Measurements from ENCODE around the gene DRICH1. TPM values are rescaled to one million over a fixed set of nuclear protein-coding genes. Genes with fewer than 3 reads are reported as not detected.

Gene DRICH1
- total and polyA plus RNA-seq, 2 of the 8 experiments (the other 6 are each of a cell fraction or from before 2014, with no cell fraction given) = 0.21 to 0.28 TPM

- H3K27ac ChIP-seq (ENCODE audit: low read depth, low read length) = no peak overlapping the region
- H4K20me1 ChIP-seq (replicated peaks in 1 of 2; ENCODE audit: control insufficient read depth in 1 of 2, insufficient read depth in 2 of 2, low read length in 2 of 2) = peaks cover 0 to 3% of the 10 kb centered on the region in 2 experiments
- no peak overlapping the region for H4K91ac ChIP-seq (replicated peaks; ENCODE audit: insufficient read length, low read length)
- no peak for TF ChIP-seq E2F6 (IDR thresholded peaks at IDR 0.05)
- TF ChIP-seq EGR1 (IDR thresholded peaks at IDR 0.05; ENCODE audit: borderline replicate concordance, low read depth, low read length) = no peak
- TF ChIP-seq CTBP2 (IDR thresholded peaks at IDR 0.05; ENCODE audit: borderline replicate concordance, insufficient read depth, insufficient read length, low read length) = no peak
- no peak for TF ChIP-seq NANOG (IDR thresholded peaks at IDR 0.05; ENCODE audit: insufficient read depth, low read depth, low read length, poor library complexity, severe bottlenecking)
- no peak for TF ChIP-seq HDAC6 (IDR thresholded peaks at IDR 0.05; ENCODE audit: low read depth, low read length)
- TF ChIP-seq ATF3 (IDR thresholded peaks at IDR 0.05; ENCODE audit: insufficient read depth, low read depth, low read length) = no peak
- TF ChIP-seq GABPA (IDR thresholded peaks at IDR 0.05; ENCODE audit: borderline replicate concordance, insufficient read depth, low read length) = no peak
- TF ChIP-seq SP2 (IDR thresholded peaks at IDR 0.05; ENCODE audit: low read length) = no peak
- no peak for TF ChIP-seq CHD2 (IDR thresholded peaks at IDR 0.05; ENCODE audit: low read length)
- no peak for TF ChIP-seq USF2 (IDR thresholded peaks at IDR 0.05; ENCODE audit: low read length)
- TF ChIP-seq RBBP5 (IDR thresholded peaks at IDR 0.05; ENCODE audit: borderline replicate concordance, low read depth, low read length) = no peak
- POLR2A ChIA-PET (ENCODE audit: partially characterized antibody) = no interaction called here
- no peak for FAIRE-seq
- H3K23me2 ChIP-seq (ENCODE audit: low read depth, low read length) = peaks cover 11% of the 10 kb centered on the region; the same call in 1 of the 2 replicates
- DNase-seq (ENCODE audit: low read depth in 1 of 2, low spot score in 2 of 2) = no peak
- no peak overlapping the region for H3K4ac ChIP-seq (replicated peaks; ENCODE audit: insufficient read length, low read depth, low read length)
- no peak overlapping the region for H3K14ac ChIP-seq (ENCODE audit: insufficient read length)
- no peak overlapping the region for H2BK20ac ChIP-seq (ENCODE audit: low read length)
- no peak overlapping the region for H3K4me2 ChIP-seq (ENCODE audit: insufficient read depth in 1 of 2, low read depth in 2 of 2, low read length in 2 of 2)
- no peaks in the 10 kb centered on the region for H3K79me2 ChIP-seq (ENCODE audit: control insufficient read depth in 1 of 2, insufficient read depth in 2 of 2, low read length in 2 of 2)
- no peak overlapping the region for H4K5ac ChIP-seq (ENCODE audit: insufficient read length, low read depth, low read length)
- H2BK12ac ChIP-seq (ENCODE audit: low read depth, low read length) = no peak overlapping the region
- no peaks in the 10 kb centered on the region for H3K9me3 ChIP-seq (ENCODE audit: insufficient read depth in 2 of 2, low read depth in 1 of 2, low read length in 1 of 2)
- no peak overlapping the region for H3K56ac ChIP-seq (replicated peaks; ENCODE audit: insufficient read length, low read depth, low read length)
- H2BK5ac ChIP-seq (ENCODE audit: low read depth, low read length) = no peak overlapping the region
- no peak overlapping the region for H2BK15ac ChIP-seq (ENCODE audit: low read length)
- H3K36me3 ChIP-seq (ENCODE audit: control insufficient read depth in 2 of 4, insufficient read depth in 4 of 4, low read length in 3 of 4) = no peaks in the 10 kb centered on the region
- H3K27me3 ChIP-seq (replicated peaks in 1 of 4; ENCODE audit: control insufficient read depth in 3 of 4, extremely low read depth in 1 of 4, insufficient read depth in 3 of 4, low read length in 3 of 4) = peaks cover 4 to 40% (median 25%) of the 10 kb centered on the region in 4 experiments
- H2BK120ac ChIP-seq (replicated peaks; ENCODE audit: low read depth, low read length) = no peak overlapping the region
- no peak overlapping the region for H2AFZ ChIP-seq (ENCODE audit: low read length)
- no peaks in the 10 kb centered on the region for H3K79me1 ChIP-seq (ENCODE audit: low read depth, low read length)
- no peak overlapping the region for H3K23ac ChIP-seq (ENCODE audit: insufficient read length)
- H3K9ac ChIP-seq (replicated peaks in 1 of 4; ENCODE audit: extremely low read depth in 1 of 4, low read depth in 3 of 4, low read length in 3 of 4) = no peak overlapping the region
- H3K4me3 ChIP-seq (ENCODE audit: extremely low read depth in 1 of 4, insufficient read depth in 2 of 4, low read depth in 3 of 4, low read length in 4 of 4) = no peak overlapping the region
- no peak overlapping the region for H2AK5ac ChIP-seq (ENCODE audit: low read depth, low read length)
- 91% methylated on average over 9 of the region's 10 CpGs; no CpG with 5 or more reads in 1 of the 2 experiments for WGBS, 2 experiments (ENCODE audit: extremely low coverage in 1 of 2, insufficient coverage in 1 of 2, insufficient read length in 1 of 2, insufficient replicate concordance in 2 of 2, low coverage in 1 of 2, low lambda C conversion rate in 2 of 2, missing lambda C conversion rate in 1 of 2)
- H3K4me1 ChIP-seq (replicated peaks in 1 of 4; ENCODE audit: control insufficient read depth in 3 of 4, insufficient read depth in 4 of 4, low read length in 3 of 4) = peaks cover 0 to 14% (median 10%) of the 10 kb centered on the region in 4 experiments; a peak in 6 of 7 replicates
- CTCF ChIA-PET (ENCODE audit: partially characterized antibody) = interaction anchor here (3.0 kb wide), 1 partner anchor 21 kb away, joined by 15 read pairs; no protein-coding TSS in a partner anchor
- no peak overlapping the region for H4K8ac ChIP-seq (ENCODE audit: extremely low read depth, insufficient read depth, low read length)
- no peak overlapping the region for H3K18ac ChIP-seq (ENCODE audit: extremely low read depth, low read length)
Measured at GRCh38 chr22:23569716-23570115, 62.4 kb downstream of the DRICH1 start.

Data from H1 (cell line).